ENCODE measurements around the gene RAB37. TPM values are rescaled to one million over a fixed set of nuclear protein-coding genes. Genes with fewer than 3 reads are reported as not detected.

Gene RAB37
- total and polyA plus RNA-seq, 2 of the 13 experiments (the other 11 are each of a cell fraction or from before 2014, with no cell fraction given): 0.91 to 3.7 TPM

GRCh38 chr17:74731347-74731605, 5.8 kb upstream of the RAB37 start:
- DNase-seq (ENCODE audit: low spot score) (no peak), FAIRE-seq (no peak), ATAC-seq (no peak)
- peaks cover 9% of the 10 kb centered on the region; the same call in 1 of the 2 replicates for H3K9me3 ChIP-seq (ENCODE audit: low read length)
- H4K20me1 ChIP-seq (ENCODE audit: insufficient read depth, low read length): no peaks in the 10 kb centered on the region
- H3K4me1 ChIP-seq (ENCODE audit: insufficient read depth, low read length): peaks cover 12% of the 10 kb centered on the region
- in situ Hi-C loops (cut with HindIII; ENCODE audit: extremely low pct_ligation_motif_present, low pct_unique_long_range_greater_than_20kb) (no loop called here), intact Hi-C loops (cut with micrococcal nuclease; ENCODE audit: unreplicated experiment) (no loop called here)
- no peak overlapping the region for H2AFZ ChIP-seq (ENCODE audit: low read length)
- no peaks in the 10 kb centered on the region for H3K36me3 ChIP-seq (replicated peaks in 1 of 2; ENCODE audit: control insufficient read depth in 1 of 2, insufficient read depth in 2 of 2, low read length in 2 of 2)
- no TSS peak for BruUV-seq (replicated peaks)
- 18% methylated on average over 4 of the region's 4 CpGs for WGBS (ENCODE audit: low lambda C conversion rate)
- H3K9ac ChIP-seq (ENCODE audit: insufficient read depth, low read depth, low read length): no peak overlapping the region
- no peaks in the 10 kb centered on the region for H3K79me2 ChIP-seq (ENCODE audit: insufficient read depth, low read length)
- no peak overlapping the region for H3K4me2 ChIP-seq (ENCODE audit: low read depth, low read length)
- H3K27ac ChIP-seq (ENCODE audit: extremely low read length, insufficient read depth, low read length): no peak overlapping the region
- H3K4me3 ChIP-seq (replicated peaks in 1 of 3; ENCODE audit: insufficient read depth in 1 of 3, low read depth in 2 of 3, low read length in 3 of 3): no peak overlapping the region
- ChIA-PET POLR2A (no interaction called here), CTCF (ENCODE audit: low intra/inter-chr PET ratio, low total read pairs) (no interaction called here)
- peaks cover 5 to 42% of the 10 kb centered on the region in 2 experiments; a peak in 4 of 5 replicates for H3K27me3 ChIP-seq (ENCODE audit: control insufficient read depth in 1 of 2, insufficient read depth in 2 of 2, low read length in 2 of 2)
- no peak for TF ChIP-seq ZNF713 (CRISPR knock-in tag; IDR thresholded peaks at IDR 0.05)
- TF ChIP-seq HDAC6 (IDR thresholded peaks at IDR 0.05; ENCODE audit: low read depth, low read length): no peak
- no peak for TF ChIP-seq GFI1 (CRISPR knock-in tag; IDR thresholded peaks at IDR 0.05; ENCODE audit: borderline replicate concordance)
- TF ChIP-seq ZBTB39 (CRISPR knock-in tag; IDR thresholded peaks at IDR 0.05): no peak
- TF ChIP-seq ZNF563 (CRISPR knock-in tag; IDR thresholded peaks at IDR 0.05): no peak
- no peak for TF ChIP-seq KDM4B (CRISPR knock-in tag; IDR thresholded peaks at IDR 0.05)
- TF ChIP-seq ZNF318 (CRISPR knock-in tag; IDR thresholded peaks at IDR 0.05): no peak
- no peak for TF ChIP-seq HOXA9 (CRISPR knock-in tag; IDR thresholded peaks at IDR 0.05; ENCODE audit: borderline replicate concordance)
- TF ChIP-seq ZXDC (CRISPR knock-in tag; IDR thresholded peaks at IDR 0.05): no peak
- TF ChIP-seq ZNF510 (CRISPR knock-in tag; IDR thresholded peaks at IDR 0.05; ENCODE audit: low read depth): no peak
- no peak for TF ChIP-seq ZNF576 (CRISPR knock-in tag; IDR thresholded peaks at IDR 0.05)
- TF ChIP-seq TARDBP (CRISPR knock-in tag; IDR thresholded peaks at IDR 0.05): no peak
- TF ChIP-seq HIVEP1 (CRISPR knock-in tag; IDR thresholded peaks at IDR 0.05): no peak

All from HepG2 (cell line).